Raji (cell line): Measurements from ENCODE around the gene MAPRE3.

Experiments used
- POLR2A ChIP-seq: IDR thresholded peaks from 2 replicates; pipeline ENCODE4 v1.6.1; 2011; ENCODE audit warnings: low read depth, low read length, control low read depth; ENCODE audit not compliant: insufficient read depth

Gene MAPRE3

GRCh38 chr2:26971911-26972786 lies 1.7 kb downstream of the MAPRE3 start:
- no peak for TF ChIP-seq POLR2A

GRCh38 chr2:26974352-26974751 lies 3.9 kb downstream of the MAPRE3 start:
- TF ChIP-seq POLR2A: no peak

GRCh38 chr2:26975102-26975501 lies 4.7 kb downstream of the MAPRE3 start:
- no peak for TF ChIP-seq POLR2A

GRCh38 chr2:26975656-26976055 lies 5.2 kb downstream of the MAPRE3 start:
- TF ChIP-seq POLR2A: no peak

GRCh38 chr2:26976237-26976636 lies 5.8 kb downstream of the MAPRE3 start:
- TF ChIP-seq POLR2A: no peak

- no peak for TF ChIP-seq POLR2A
Observed at GRCh38 chr2:26977012-26977411, 6.6 kb downstream of the MAPRE3 start.

GRCh38 chr2:26978061-26978596 lies 7.7 kb downstream of the MAPRE3 start:
- TF ChIP-seq POLR2A: no peak

- TF ChIP-seq POLR2A: no peak
Observed at GRCh38 chr2:26979741-26980140, 9.3 kb downstream of the MAPRE3 start.

- no peak for TF ChIP-seq POLR2A
Observed at GRCh38 chr2:26980971-26981370, 10.5 kb downstream of the MAPRE3 start.

- no peak for TF ChIP-seq POLR2A
Observed at GRCh38 chr2:26982102-26982742, 11.8 kb downstream of the MAPRE3 start.

GRCh38 chr2:26983746-26984145 lies 13.3 kb downstream of the MAPRE3 start:
- TF ChIP-seq POLR2A: no peak

- TF ChIP-seq POLR2A: no peak
Observed at GRCh38 chr2:26985807-26986206, 15.4 kb downstream of the MAPRE3 start.

- TF ChIP-seq POLR2A: no peak
Observed at GRCh38 chr2:26986576-26986975, 16.1 kb downstream of the MAPRE3 start.

GRCh38 chr2:26988058-26988860 lies 17.8 kb downstream of the MAPRE3 start:
- no peak for TF ChIP-seq POLR2A

- no peak for TF ChIP-seq POLR2A
Observed at GRCh38 chr2:26989156-26989555, 18.7 kb downstream of the MAPRE3 start.
